HS-5 (cell line): ENCODE data around the gene ZNF747.

Experiments used
- DNase-seq: peaks from one replicate; pipeline ENCODE4 v3.0.0-alpha.2; 2012; ENCODE audit warnings: low read depth

Gene ZNF747

DNA sequence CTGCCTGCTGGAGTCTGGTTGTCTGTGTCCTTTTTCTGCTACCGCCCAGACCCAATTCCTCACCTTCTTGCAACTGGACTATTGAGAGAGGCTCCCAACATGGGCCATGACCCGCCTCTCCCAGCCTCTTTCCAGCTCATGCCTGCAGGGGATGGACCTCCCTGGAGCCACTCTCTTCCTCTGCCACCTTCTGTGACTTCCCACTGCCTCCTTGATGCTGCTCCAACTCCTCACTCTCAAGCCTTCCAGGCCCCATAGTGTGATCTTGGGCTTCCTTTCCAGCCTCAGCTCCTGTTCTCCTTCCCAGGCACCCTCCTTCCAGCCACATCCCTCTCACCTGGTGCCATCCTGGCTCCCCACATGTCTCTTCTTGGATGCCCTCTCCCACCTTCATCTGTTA is 19.4 kb downstream of the ZNF747 start:
- DNase-seq = no peak

DNA sequence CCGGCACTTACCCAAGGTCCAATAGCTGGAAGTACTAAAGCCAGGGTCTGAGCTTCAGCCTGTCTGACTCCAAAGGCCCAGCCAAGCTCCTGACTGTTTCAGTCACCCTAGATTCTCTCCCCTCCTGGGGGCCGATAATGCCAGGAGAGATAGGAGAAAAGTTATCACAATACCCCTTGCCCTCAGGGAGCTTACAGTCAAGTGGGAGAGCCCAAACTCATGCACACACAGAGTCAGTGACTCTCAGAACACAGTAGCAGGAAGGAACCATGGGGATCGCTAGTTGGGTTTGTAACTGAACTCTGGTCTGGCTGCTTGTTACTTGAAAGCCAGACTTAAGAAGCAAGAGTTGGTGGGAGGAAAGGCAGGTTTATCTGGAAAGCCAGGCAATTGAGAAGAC is 23.1 kb downstream of the ZNF747 start:
- no peak for DNase-seq

DNA sequence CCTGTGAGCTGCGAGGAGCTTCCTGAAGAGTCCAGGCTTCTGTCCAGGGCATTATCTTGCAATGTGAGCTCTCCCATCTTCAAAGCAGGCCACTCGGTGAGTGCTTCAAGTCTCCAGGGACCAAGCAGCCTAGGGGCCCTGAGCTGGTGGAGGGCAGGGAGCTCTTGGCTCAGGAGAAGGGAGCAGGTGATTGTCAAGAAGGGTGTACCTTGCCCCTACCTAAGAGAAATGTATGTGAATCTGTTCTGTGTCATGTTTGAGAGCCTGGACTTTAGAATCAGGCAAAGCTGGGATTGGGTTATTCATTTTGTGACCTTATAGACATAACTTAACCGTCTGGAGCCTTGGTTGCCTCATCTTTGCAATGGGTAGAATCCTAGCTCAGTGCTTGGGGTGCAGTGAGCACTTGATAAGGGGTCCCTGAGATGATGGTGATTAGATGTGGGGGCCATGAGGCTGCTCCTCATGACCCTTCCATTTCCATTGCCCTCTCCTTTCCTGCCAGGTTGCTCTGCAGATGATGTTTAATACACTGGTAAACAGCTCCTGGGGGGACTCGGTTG is 24.2 kb downstream of the ZNF747 start:
- no peak for DNase-seq

DNA sequence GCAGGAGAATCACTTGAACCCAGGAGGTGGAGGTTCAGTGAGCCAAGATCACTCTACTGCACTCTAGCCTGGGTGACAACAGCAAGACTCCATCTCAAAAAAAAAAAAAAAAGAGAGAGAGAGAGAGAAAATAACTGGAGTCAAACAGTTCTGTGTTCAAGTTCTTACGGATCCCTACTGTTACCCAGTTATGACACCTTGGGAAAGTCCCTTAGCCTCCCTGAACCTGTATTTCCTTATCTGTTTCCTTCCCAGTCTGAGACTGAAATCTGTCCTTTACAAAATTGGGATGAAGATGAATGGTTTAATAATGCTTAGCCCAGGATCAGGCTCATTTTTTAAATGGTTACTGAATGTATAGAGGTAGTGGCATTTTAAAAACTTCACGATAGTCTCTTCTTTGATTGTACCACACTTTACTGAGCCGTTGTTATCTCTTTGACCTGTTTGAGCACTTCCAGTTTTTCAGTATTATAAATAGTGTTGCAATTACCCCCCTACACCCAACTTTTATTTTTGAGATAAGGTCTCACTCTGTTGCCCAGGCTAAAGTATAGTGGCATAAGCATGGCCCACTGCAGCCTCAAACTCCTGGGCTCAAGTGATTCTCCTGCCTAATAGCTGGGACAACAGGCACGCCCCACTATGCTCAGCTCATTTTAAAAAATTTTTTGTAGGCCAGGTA is 25.4 kb downstream of the ZNF747 start:
- DNase-seq = no peak

DNA sequence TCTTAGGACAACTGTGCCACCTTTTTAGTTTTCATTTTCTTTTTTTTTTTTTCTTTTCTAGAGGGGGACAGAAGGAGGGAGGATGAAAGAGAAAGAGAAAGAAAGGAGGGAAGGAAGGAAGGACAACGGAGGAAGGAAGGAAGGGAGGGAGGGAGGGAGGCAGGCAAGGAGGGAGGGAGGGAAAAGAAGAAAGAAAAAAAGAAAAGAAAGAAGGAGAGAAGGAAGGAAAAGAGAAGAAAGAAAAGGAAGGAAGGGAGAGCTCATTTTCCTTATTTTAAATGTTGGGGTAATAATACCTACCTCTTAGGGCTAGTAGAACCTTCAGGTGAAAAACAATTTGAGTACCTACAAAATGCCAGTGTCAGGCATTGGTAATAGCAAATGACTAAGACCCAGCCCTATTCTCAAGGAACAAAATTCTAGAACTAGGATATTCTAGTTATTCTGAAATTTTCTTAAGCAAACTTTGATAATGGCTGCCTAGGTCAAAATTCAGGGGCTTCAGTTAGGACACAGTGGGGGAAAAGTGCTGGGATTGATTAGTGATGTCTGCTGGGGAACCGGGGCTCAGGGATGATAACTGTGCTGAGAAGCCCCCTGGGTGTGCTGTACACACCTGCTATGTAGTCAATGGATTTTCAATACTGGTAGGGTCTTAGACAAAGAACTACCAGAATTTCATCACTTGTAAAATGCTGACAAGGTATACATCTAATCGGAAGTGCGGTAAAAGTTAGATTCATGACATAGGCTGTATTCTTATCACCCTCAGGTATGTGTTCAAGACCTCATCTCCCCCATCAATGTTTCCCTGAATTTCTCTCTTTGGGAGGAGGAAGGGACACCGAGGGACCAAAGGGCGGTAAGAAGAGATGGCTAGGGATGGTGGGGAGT is 31.0 kb downstream of the ZNF747 start:
- no peak for DNase-seq

DNA sequence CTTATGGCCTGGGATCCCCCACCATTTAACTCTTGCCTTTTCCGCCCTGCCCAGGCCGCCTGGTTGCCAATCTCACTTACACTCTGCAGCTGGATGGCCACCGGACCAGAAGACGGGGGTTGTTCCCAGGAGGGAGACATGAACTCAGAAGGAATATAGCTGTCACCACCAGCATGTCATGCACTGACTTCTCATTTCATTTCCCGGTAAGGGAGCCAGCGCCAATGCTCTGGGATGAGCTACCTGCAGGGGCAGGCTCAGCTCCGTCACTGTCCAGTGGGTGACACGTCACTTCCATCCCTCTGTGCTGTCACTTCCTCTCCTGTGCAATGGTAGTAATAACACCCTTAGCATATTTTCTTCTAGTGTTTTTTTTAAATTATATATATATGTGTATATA is 35.4 kb downstream of the ZNF747 start:
- DNase-seq = no peak

DNA sequence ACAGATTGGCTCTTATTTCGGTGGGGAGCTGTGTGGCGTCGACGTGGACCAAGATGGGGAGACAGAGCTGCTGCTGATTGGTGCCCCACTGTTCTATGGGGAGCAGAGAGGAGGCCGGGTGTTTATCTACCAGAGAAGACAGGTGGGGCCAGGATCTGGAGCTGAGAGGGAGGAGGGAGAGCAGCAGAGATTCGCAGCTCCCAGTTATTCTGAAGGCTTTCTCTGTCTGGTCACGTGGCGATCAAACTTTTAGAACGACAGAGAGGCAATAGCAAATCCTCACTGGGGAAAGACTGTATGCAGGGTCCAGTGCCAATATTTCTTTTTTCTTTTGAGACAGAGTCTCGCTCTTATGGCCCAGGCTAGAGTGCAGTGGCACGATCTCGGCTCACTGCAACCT is 39.9 kb downstream of the ZNF747 start:
- no peak for DNase-seq

DNA sequence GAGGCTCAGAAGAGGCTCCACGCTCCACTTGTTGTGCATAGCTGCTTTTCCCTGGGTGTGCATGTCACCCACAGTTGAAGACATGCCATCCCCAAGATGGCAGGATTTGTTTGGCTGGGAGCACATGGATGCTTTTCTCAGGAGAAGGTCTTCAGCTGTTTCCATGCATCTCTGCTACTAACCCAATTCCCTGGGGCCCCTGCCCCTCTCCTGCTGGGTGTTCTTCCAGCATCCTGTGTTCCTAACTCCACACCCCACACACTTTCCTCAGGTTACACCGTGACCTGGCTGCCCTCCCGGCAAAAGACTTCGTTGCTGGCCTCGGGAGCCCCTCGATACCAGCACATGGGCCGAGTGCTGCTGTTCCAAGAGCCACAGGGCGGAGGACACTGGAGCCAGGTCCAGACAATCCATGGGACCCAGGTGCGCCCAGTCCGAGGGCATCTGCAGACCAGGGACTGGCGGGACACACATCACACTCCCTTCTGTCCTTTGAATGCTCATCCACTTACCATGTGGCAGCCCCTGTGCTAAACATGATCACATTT is 40.6 kb downstream of the ZNF747 start:
- no peak for DNase-seq

DNA sequence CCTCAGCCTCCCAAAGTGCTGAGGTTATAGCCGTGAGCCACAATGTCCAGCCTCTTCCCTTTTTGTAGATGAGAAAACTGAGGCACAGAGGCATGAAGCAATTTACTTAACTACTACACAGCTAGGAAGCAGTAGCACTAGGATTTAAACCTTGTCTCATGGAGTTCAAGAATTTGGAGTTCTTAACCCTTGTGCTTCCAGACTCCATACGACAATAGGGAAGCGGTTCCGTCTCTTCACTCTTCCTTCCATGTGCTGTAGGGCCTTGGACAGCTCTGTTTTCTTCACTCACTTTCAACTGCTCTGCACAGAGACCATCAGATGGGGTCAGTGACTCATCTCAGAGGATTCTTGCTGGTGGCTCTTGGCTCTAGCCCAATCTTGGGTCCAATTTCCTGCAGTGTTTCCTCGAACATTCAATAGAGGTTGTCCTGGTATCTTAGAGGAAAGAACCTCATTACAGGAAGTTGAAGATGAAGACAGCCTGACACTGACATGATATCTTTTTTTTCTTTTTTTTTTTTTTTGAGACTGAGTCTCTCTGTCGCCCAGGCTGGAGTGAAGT is 42.8 kb downstream of the ZNF747 start:
- DNase-seq = peak; percentile 83

DNA sequence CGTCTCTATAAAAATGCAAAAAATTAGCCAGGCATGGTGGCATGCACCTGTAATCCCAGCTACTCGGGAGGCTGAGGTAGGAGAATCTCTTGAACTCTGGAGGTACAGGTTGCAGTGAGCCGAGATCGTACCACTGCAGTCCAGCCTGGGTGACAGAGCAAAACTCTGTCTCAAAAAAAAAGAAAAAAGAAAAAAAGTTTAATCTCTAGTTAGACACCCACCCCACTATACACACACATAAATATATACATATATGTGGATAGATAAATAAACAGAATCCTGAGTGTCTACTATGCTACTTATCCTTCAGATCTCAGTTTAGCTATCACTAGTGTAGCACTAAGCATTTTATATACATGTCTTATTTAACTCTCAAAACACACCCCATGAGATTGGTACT is 43.4 kb downstream of the ZNF747 start:
- no peak for DNase-seq

DNA sequence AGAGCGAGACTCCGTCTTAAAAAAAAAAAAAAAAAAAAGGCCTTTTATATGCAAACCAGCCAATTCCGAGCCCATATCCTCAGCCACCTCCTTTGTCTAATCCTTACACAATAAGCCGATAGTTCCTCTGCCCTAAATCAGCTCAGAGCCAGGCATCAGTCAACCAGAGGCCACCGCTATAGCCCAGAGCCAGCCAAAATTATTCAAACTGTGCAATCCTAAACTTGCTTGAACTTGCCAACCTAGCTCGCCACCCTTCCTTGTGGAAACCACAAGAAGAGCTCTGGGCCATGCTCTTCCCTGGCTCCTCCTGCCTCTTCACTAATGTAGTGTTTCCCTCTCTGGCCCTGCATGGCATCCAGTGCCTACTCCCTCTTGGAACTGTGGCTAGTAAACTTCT is 44.4 kb downstream of the ZNF747 start:
- no peak for DNase-seq

DNA sequence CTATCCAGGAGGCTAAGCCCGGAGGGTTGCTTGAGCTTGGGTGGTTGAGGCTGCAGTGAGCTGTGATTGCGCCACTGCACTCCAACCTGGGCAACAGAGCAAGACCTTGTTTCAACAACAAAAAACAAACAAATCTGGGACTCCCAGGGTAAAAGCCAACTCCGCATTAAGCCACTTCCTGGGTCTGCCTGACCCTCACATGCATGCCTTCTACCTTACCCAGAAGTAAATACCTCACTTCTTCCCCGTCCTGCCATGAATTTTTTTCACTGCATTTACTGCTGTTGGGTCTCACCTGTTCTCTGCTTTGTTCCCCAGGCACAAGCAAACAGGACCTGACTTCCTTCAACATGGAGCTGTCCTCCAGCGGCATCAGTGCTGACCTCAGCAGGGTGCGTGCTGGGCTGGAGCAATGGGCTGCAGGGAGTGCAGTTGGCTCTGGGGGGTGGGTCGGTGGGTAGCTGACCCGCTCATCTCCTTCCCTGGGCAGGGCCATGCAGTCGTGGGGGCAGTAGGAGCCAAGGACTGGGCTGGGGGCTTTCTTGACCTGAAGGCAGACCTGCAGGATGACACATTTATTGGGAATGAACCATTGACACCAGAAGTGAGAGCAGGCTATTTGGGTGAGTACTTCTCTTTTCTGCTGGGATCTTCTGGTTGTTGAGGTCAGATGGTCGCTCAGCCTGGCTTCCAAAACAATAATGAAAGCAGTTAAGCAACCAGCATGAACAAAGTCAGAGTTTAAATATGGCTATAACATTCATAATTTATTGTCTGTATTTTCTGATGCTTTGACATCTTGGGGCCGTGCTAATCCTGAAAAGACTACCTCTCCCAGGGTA is 45.7 kb downstream of the ZNF747 start:
- no peak for DNase-seq

DNA sequence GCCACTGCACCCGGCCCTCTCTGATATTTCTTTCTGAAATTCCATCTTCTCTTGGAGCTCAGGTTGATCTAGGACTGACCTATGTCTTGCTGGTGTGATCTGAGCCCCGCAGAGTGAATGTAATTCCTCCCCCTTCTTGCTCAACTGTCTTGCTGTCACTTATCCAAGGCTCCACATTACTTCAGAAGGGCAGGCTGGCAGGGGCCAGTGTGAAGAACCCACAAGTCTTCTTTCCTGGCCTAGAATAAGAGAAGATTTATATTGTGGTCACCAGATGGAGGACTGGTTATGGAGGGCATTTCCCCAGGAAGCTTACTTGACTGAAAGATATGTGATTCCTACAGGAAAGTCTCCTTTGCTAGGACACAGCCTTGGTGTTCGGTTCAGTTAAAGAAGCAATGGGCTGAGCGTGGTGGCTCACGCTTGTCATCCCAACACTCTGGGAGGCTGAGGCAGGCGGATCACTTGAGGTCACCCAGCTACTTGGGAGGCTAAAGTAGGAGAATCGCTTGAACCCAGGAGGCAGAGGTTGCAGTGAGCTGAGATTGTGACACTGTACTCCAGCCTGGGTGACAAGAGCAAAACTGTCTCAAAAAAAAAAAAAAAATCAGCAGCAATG is 48.7 kb downstream of the ZNF747 start:
- DNase-seq = no peak

DNA sequence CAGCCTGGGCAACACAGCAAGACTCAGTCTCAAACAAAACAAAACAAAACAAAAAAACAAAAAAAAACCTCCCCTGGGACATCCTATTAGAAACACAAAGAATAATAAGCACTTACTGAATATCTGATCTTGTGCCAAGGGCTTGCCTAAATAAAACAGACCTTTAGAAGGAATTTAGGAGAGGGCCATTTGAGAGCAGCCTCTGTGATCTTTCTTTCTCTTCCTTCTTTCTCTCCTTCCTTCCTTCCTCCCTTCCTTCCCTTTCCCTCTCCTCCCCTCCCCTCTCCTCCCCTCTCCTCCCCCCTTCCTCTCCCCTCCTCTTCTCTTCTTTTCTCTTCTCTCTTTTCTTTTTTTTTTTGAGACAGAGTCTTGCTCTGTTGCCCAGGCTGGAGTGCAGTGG is 49.8 kb downstream of the ZNF747 start:
- no peak for DNase-seq

DNA sequence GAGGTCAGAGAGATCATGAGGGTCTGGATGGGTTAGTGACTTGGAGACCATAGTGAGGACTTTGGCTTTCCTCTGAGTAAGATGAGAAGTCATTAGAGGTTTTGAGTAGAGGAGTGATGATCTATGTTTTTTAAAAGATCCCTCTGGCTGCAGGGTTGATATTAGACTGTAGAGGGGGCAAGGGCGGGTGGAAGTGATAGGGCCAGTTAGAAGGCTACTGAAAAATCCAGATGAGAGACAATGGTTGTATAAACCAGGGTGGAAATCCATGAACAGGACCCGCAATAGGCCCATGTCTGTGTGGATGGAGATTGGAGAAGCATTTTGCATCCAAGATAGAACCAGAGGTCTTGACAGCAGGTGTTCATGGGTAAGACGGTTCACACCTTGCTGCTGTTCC is 52.3 kb downstream of the ZNF747 start:
- no peak for DNase-seq

DNA sequence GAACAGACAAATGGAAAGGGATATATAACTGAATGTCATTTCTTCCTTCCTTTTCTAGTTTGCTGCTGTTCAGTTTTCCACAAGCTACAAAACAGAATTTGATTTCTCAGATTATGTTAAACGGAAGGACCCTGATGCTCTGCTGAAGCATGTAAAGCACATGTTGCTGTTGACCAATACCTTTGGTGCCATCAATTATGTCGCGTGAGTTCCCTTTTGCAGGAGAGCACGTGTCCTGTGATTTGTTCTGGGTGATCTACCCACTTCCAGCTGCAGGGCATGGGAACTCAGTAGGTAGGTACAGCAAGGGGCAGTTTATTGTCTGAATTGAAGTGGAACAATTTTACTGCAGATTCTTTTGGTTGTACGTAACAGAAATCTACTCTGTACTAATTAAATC is 53.3 kb downstream of the ZNF747 start:
- no peak for DNase-seq
